ENCODE results near the gene LRRC7.

The LRRC7 gene

GRCh38 chr1:69592341-69592740 lies 24.6 kb downstream of the LRRC7 start:
- no peak for DNase-seq

- peak; percentile 22 for DNase-seq
Measured at GRCh38 chr1:69595486-69595885, 27.8 kb downstream of the LRRC7 start.

GRCh38 chr1:69611316-69611715 lies 43.6 kb downstream of the LRRC7 start:
- no peak for DNase-seq

GRCh38 chr1:69613414-69613813 lies 45.7 kb downstream of the LRRC7 start:
- DNase-seq: no peak

- DNase-seq: no peak
Measured at GRCh38 chr1:69638673-69639072, 71.0 kb downstream of the LRRC7 start.

GRCh38 chr1:69639159-69639558 lies 71.4 kb downstream of the LRRC7 start:
- DNase-seq: no peak

- no peak for DNase-seq
Measured at GRCh38 chr1:69643266-69643665, 75.5 kb downstream of the LRRC7 start.

GRCh38 chr1:69645477-69645876 lies 77.8 kb downstream of the LRRC7 start:
- no peak for DNase-seq

GRCh38 chr1:69648486-69648885 lies 80.8 kb downstream of the LRRC7 start:
- no peak for DNase-seq

- peak; percentile 9 for DNase-seq
Measured at GRCh38 chr1:69649383-69649990, 81.8 kb downstream of the LRRC7 start.

- no peak for DNase-seq
Measured at GRCh38 chr1:69650779-69651178, 83.1 kb downstream of the LRRC7 start.

- DNase-seq: no peak
Measured at GRCh38 chr1:69651656-69652055, 83.9 kb downstream of the LRRC7 start.

GRCh38 chr1:69657971-69658370 lies 90.2 kb downstream of the LRRC7 start:
- no peak for DNase-seq

GRCh38 chr1:69661686-69662085 lies 94.0 kb downstream of the LRRC7 start:
- no peak for DNase-seq

GRCh38 chr1:69662321-69662720 lies 94.6 kb downstream of the LRRC7 start:
- no peak for DNase-seq

- no peak for DNase-seq
Measured at GRCh38 chr1:69671363-69672010, 103.8 kb downstream of the LRRC7 start.

GRCh38 chr1:69673321-69673720 lies 105.6 kb downstream of the LRRC7 start:
- no peak for DNase-seq

GRCh38 chr1:69679965-69680364 lies 112.2 kb downstream of the LRRC7 start:
- no peak for DNase-seq

- no peak for DNase-seq
Measured at GRCh38 chr1:69686367-69686984, 118.8 kb downstream of the LRRC7 start.

GRCh38 chr1:69688193-69688592 lies 120.5 kb downstream of the LRRC7 start:
- DNase-seq: no peak

GRCh38 chr1:69691179-69691578 lies 123.5 kb downstream of the LRRC7 start:
- DNase-seq: no peak

GRCh38 chr1:69693921-69694675 lies 126.4 kb downstream of the LRRC7 start:
- no peak for DNase-seq

- no peak for DNase-seq
Measured at GRCh38 chr1:69697340-69697739, 129.6 kb downstream of the LRRC7 start.

GRCh38 chr1:69700770-69701169 lies 133.0 kb downstream of the LRRC7 start:
- DNase-seq: no peak
